ENCODE data around the gene ZNF718.
"Not testable (repeated sequence)": the region's sequence is repeated elsewhere in the genome, so short reads cannot be mapped to it uniquely, and the experiment has no call there.

GRCh38 chr4:208416-209096 is 84.3 kb downstream of the ZNF718 start:
- not testable (repeated sequence) for TF ChIP-seq MAX (IDR thresholded peaks at IDR 0.05); TRIM22 (IDR thresholded peaks at IDR 0.05); ZNF274 (CRISPR knock-in tag; IDR thresholded peaks at IDR 0.05)
